GM12878 (cell line): ENCODE measurements around the gene LCLAT1. TPM values are rescaled to one million over a fixed set of nuclear protein-coding genes. Genes with fewer than 3 reads are reported as not detected.

ENCODE experiments used
- ATAC-seq: fragments of 200-7000 bp; cut with Tn5 transposase; 3 replicates; pipeline ENCODE4 v1.9.1; 2020; ENCODE audit warnings: mild to moderate bottlenecking, moderate library complexity
- BruUV-seq: library from RNA; stranded (reverse); fragments of 400-500 nt; replicated peaks from 2 replicates; lab custom pipeline; 2021; lab: Mats Ljungman, UMichigan
- CTCF ChIA-PET: fragments of 300-600 bp; sonication (Branson Sonifier 250); formaldehyde crosslinking; extraction: SDS; loops from one replicate; lab custom pipeline; 2021; ENCODE audit warnings: inconsistent platforms; lab: Yijun Ruan, JAX
- POLR2A ChIA-PET: fragments of 350-600 bp; formaldehyde crosslinking; extraction: SDS; loops from one replicate; lab custom pipeline; 2021; ENCODE audit warnings: inconsistent platforms; lab: Charles Lee
- RAD21 ChIA-PET: fragments of 300-600 bp; sonication (Branson Sonifier 250); formaldehyde crosslinking; loops from one replicate; lab custom pipeline; 2023; ENCODE audit warnings: antibody characterized with exemption; ENCODE audit not compliant: unreplicated experiment; lab: Charles Lee
- SMC1A ChIA-PET: fragments of 300-600 bp; sonication (Branson Sonifier 250); formaldehyde crosslinking; loops from one replicate; lab custom pipeline; 2023; ENCODE audit not compliant: unreplicated experiment, uncharacterized antibody; lab: Charles Lee
- DNase-seq: peaks from one replicate; pipeline ENCODE4 v3.0.0-alpha.2; 2011; ENCODE audit warnings: low read depth, low spot score
- FAIRE-seq: peaks from 3 replicates; lab custom pipeline; 2011; peaks lifted over from hg19 to GRCh38; lab: Jason Lieb, UNC
- H2AFZ ChIP-seq: 2 replicates; pipeline ENCODE4 v1.6.0; 2011; ENCODE audit warnings: low read depth, low read length, control low read depth; ENCODE audit not compliant: control insufficient read depth
- H3K27ac ChIP-seq: 2 replicates; pipeline ENCODE4 v1.5.1; 2011; ENCODE audit warnings: control low read depth; ENCODE audit not compliant: control insufficient read depth, insufficient read depth
- H3K27me3 ChIP-seq, 2 experiments: replicated peaks in 1 of 2; 2 replicates each; pipeline versions ENCODE4 v1.6.0 to v1.6.1; 2011; ENCODE audit warnings: low read length in 1 of 2; ENCODE audit not compliant: control insufficient read depth in 2 of 2, insufficient read depth in 2 of 2
- H3K36me3 ChIP-seq, 2 experiments: 2 replicates each; pipeline ENCODE4 v1.5.1; 2011; ENCODE audit warnings: low read length in 1 of 2; ENCODE audit not compliant: control insufficient read depth in 2 of 2, insufficient read depth in 2 of 2
- H3K4me1 ChIP-seq: 2 replicates; pipeline ENCODE4 v1.6.1; 2011; ENCODE audit warnings: mild to moderate bottlenecking, low read length, moderate library complexity, mixed read lengths; ENCODE audit not compliant: control insufficient read depth, insufficient read depth
- H3K4me2 ChIP-seq: 2 replicates; pipeline ENCODE4 v1.6.0; 2011; ENCODE audit warnings: control low read depth; ENCODE audit not compliant: control insufficient read depth, insufficient read depth
- H3K4me3 ChIP-seq: fragments of 200-600 bp; sonication (generic); 2 replicates; pipeline ENCODE4 v1.5.1; 2016
- H3K79me2 ChIP-seq: 2 replicates; pipeline ENCODE4 v1.6.0; 2011; ENCODE audit warnings: low read length; ENCODE audit not compliant: control insufficient read depth, insufficient read depth
- H3K9ac ChIP-seq: 2 replicates; pipeline ENCODE4 v1.8.0; 2011; ENCODE audit warnings: low read length, control low read depth, mixed read lengths; ENCODE audit not compliant: control insufficient read depth, insufficient read depth
- H3K9me3 ChIP-seq: replicated peaks from 3 replicates; pipeline ENCODE4 v1.5.1; 2011; ENCODE audit warnings: mild to moderate bottlenecking, low read length; ENCODE audit not compliant: control insufficient read depth, insufficient read depth
- H4K20me1 ChIP-seq: 2 replicates; pipeline ENCODE4 v1.6.0; 2011; ENCODE audit not compliant: control insufficient read depth, insufficient read depth
- ATF7 ChIP-seq: fragments of 450-650 bp; IDR thresholded peaks from 2 replicates; pipeline ENCODE4 v1.6.1; 2016; ENCODE audit warnings: low read depth, mild to moderate bottlenecking
- CBFB ChIP-seq: IDR thresholded peaks from 2 replicates; pipeline ENCODE4 v1.6.1; 2016; ENCODE audit warnings: antibody characterized with exemption, low read depth
- JUNB ChIP-seq: IDR thresholded peaks from 2 replicates; pipeline ENCODE4 v1.6.1; 2016; ENCODE audit warnings: antibody characterized with exemption, mild to moderate bottlenecking
- POLR2AphosphoS5 ChIP-seq: IDR thresholded peaks from 2 replicates; pipeline ENCODE4 v1.6.1; 2011; ENCODE audit warnings: mild to moderate bottlenecking, low read length, inconsistent platforms
- RUNX3 ChIP-seq: IDR thresholded peaks from 2 replicates; pipeline ENCODE4 v1.6.1; 2012; ENCODE audit warnings: low read length, inconsistent platforms
- SPI1 ChIP-seq: IDR thresholded peaks from 2 replicates; pipeline ENCODE4 v1.6.1; 2011; ENCODE audit warnings: low read depth, mild to moderate bottlenecking, low read length, moderate library complexity, borderline replicate concordance; ENCODE audit not compliant: insufficient read depth
- YBX1 ChIP-seq: fragments of 450-650 bp; IDR thresholded peaks from 2 replicates; pipeline ENCODE4 v1.6.1; 2016; ENCODE audit warnings: antibody characterized with exemption
- ZNF384 ChIP-seq: IDR thresholded peaks from 2 replicates; pipeline ENCODE4 v1.6.1; 2012; ENCODE audit warnings: low read depth, mild to moderate bottlenecking, low read length, improper control_type of control experiment, borderline replicate concordance
- WGBS: methylation state at CpG from one replicate; pipeline ENCODE4 v1.1.6; 2016; ENCODE audit warnings: low lambda C conversion rate; ENCODE audit not compliant: insufficient replicate concordance, insufficient coverage; ENCODE audit errors: missing lambda C conversion rate; 5-methylcytosine and 5-hydroxymethylcytosine counted together
- in situ Hi-C: fragments of 300-500 bp; cut with MboI; formaldehyde crosslinking; loops from 9 replicates; pipeline ENCODE4 v1.14.3; 2018; ENCODE audit warnings: mixed read lengths
- intact Hi-C: fragments of 100-400 bp; cut with micrococcal nuclease; formaldehyde crosslinking; loops from one replicate; pipeline ENCODE4 v1.14.2; 2022; ENCODE audit not compliant: unreplicated experiment
- polyA plus RNA-seq, 11 experiments: library from polyadenylated mRNA; depleted of rRNA in 4 of 11; unstranded in 6 of 11; stranded (reverse) in 5 of 11; fragments of >200 nt; fragmentation: Nextera tagmentation in 4 of 11; fragmentation: Illumina TruSeq in 1 of 11; extraction: Ambion mirVana in 4 of 11; extraction: Trizol in 1 of 11; gene quantifications; 1 replicate in 1 of 11; 2 replicates in 10 of 11; pipeline versions ENCODE4 v1.2.1 to v1.2.3, GENCODE V29; 2011 to 2016; ENCODE audit warnings: inconsistent platforms in 2 of 11, missing spikeins in 2 of 11, low read depth in 1 of 11
- total RNA-seq, 4 experiments: library from RNA; depleted of rRNA in 3 of 4; stranded (reverse); fragments of >200 nt in 3 of 4; fragmentation: Illumina TruSeq in 1 of 4; extraction: Trizol in 1 of 4; gene quantifications; 2 replicates each; pipeline versions ENCODE4 v1.2.1 to v1.2.3, GENCODE V29; 2013 to 2021
- TF ChIP-seq, protein P1 (sequence below): IDR thresholded peaks from 2 replicates; pipeline ENCODE4 v1.6.1; 2011; ENCODE audit warnings: low read depth, mild to moderate bottlenecking, low read length, moderate library complexity, borderline replicate concordance; ENCODE audit errors: extremely low read depth

The LCLAT1 gene
- total and polyA plus RNA-seq, 10 of the 15 experiments (the other 5 are each of a cell fraction or from before 2014, with no cell fraction given) = 8.1 to 33.0 (median 15.9) TPM

DNA sequence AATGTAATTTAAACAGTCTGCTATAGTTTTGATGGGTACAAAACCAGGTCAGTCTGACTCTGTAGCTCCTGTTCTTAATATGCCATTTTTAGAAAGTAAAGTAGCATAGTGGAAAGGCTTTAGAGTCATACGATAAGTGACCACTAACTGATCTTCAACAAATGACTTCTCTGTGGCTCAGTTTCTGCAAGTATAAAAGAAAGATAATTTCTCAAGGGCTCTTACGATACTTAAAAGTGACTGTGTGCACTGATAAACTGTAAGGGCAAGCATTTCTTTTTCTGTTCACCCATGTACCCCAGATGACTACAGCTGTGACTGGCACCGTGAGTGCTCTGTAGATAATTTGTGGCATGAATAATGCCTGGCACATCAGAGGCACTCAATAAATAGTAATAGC lies 178.7 kb downstream of the LCLAT1 start (continued):
- TF ChIP-seq CBFB (no peak), POLR2AphosphoS5 (peak; percentile 29; the same call in 1 of the 2 replicates), YBX1 (no peak), RUNX3 (peak; percentile 23; the same call in 1 of the 2 replicates)
- TF ChIP-seq, protein P1, sequence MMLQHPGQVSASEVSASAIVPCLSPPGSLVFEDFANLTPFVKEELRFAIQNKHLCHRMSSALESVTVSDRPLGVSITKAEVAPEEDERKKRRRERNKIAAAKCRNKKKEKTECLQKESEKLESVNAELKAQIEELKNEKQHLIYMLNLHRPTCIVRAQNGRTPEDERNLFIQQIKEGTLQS = no peak
- TF ChIP-seq, all 136 proteins: peak for 5

DNA sequence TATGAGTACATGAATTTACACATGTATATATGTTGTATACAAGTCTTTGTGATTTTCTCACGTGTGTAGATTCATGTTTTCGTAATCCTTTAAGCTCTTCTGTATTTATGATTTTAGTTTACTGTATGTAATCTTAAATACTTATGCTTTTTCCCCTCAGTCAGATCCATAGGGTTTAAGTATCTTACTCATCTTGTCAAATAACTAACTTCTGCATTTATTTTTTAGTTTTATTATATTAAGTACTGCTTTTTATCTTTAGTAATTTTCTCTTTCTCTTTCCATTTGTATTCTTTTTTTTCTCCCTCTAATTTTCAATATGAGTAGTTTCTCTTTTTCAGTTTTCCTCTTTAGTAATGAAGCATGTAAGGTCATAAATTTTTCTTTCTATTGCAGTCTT lies 179.4 kb downstream of the LCLAT1 start:
- no peak for FAIRE-seq
- peaks cover 32% of the 10 kb centered on the region for H3K4me1 ChIP-seq
- RAD21 ChIA-PET = interaction anchor here (0.6 to 3.1 kb wide), 9 partner anchors 14 to 480 kb away, joined by 3 to 18 read pairs (median 3); partner anchors contain the start of gene YPEL5

More for the DNA sequence above, 179.4 kb downstream of the LCLAT1 start:
- H3K36me3 ChIP-seq = no peaks in the 10 kb centered on the region; a peak in 1 of 4 replicates
- peak overlapping the region; percentile 59 for H3K4me2 ChIP-seq
- intact Hi-C loops (loop anchor here (5.0 to 10.0 kb wide), 3 partner anchors 122 to 394 kb away; partner anchors contain the start of gene LBH), in situ Hi-C loops (no loop called here)
- peak overlapping the region; percentile 59; the same call in 1 of the 2 replicates for H3K9ac ChIP-seq
- H3K79me2 ChIP-seq = no peaks in the 10 kb centered on the region
- no peaks in the 10 kb centered on the region for H4K20me1 ChIP-seq
- ChIA-PET POLR2A (no interaction called here), SMC1A (interaction anchor here (1.0 to 1.3 kb wide), 4 partner anchors 9 to 390 kb away, joined by 3 read pairs; no protein-coding TSS in a partner anchor), CTCF (interaction anchor here (1.2 kb wide), 1 partner anchor 393 kb away, joined by 5 read pairs; no protein-coding TSS in a partner anchor)
- no peaks in the 10 kb centered on the region for H3K27me3 ChIP-seq
- no peak for DNase-seq
- H2AFZ ChIP-seq = no peak overlapping the region
- WGBS = 0% methylated on average over 2 of the region's 2 CpGs
- TF ChIP-seq SPI1 = no peak
- TF ChIP-seq ZNF384 = peak; percentile 27; the same call in 1 of the 2 replicates
- 0 out of 2 replicates have a peak, but pooled peaks have one; percentile 16 for TF ChIP-seq ATF7
- peak; percentile 82 for TF ChIP-seq JUNB
- no peaks in the 10 kb centered on the region; the same call in 1 of the 3 replicates for H3K9me3 ChIP-seq
- peak; percentile 30 for ATAC-seq
- peak overlapping the region; percentile 87 for H3K27ac ChIP-seq
- no TSS peak for BruUV-seq
- H3K4me3 ChIP-seq = no peak overlapping the region
